ENCODE data around the gene HOXA7.

DNA sequence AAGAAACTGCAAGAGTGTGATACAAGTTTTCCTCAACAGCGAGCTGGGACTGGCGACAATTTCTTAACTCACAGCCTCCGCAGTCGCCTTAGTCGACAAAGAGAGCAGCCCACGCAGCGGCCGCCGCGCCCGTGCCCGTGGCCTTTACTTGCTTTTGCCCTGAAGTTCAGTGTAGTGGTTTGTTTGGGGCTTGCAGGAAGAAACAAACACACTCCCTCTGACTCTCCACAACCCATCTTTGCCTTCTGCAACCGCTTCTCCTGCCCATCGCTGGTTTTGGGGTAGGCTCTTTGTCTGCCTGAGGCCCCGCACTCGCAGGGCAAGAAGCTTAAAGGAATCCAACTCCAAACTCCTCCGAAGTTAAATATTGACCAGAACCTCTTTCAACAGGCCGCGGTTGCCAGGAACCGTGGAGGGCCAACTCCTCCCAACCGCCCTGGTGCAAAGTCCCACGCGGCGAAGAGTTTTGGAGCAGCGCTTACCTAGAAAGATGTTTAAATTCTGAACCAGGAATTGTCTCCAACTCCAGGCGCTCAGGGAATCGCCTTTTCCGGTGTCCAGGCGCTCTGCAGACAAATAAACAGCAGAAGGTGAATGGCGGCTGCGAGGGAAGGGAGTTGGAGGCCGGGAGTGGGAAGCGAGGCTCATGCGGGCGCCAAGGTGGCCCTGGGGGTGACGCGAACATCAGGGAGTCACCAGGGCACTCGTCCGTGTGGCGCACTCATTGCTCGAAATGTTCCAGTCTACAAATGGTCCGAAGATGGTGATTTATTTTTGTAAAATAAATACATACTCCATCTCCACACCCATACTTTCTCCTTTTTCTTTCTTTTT, 34.2 kb downstream of the HOXA7 start:
- TF ChIP-seq POLR2A (IDR thresholded peaks at IDR 0.05; ENCODE audit: low read depth, low read length) = no peak
- no peak for TF ChIP-seq TAF1 (IDR thresholded peaks at IDR 0.05; ENCODE audit: low read depth, low read length)
- TF ChIP-seq PAX5 (IDR thresholded peaks at IDR 0.05; ENCODE audit: insufficient read depth, low read length, severe bottlenecking) = no peak
